Thyroid gland (tissue), 4 donors: ENCODE measurements around the gene PRELID3B. TPM values are rescaled to one million over a fixed set of nuclear protein-coding genes. Genes with fewer than 3 reads are reported as not detected.

Source experiments
- DNase-seq, 2 donors: peaks; one replicate each; pipeline ENCODE4 v3.0.0-alpha.2; 2019
- H3K27ac ChIP-seq, 3 donors: fragments of 200-600 bp; sonication (generic); 1 replicate in 2 of 3; 2 replicates in 1 of 3; pipeline ENCODE4 v1.5.1; 2016 to 2019; ENCODE audit warnings: mild to moderate bottlenecking in 1 of 3, moderate library complexity in 1 of 3
- H3K27me3 ChIP-seq: fragments of 200-600 bp; sonication (generic); one replicate; pipeline ENCODE4 v1.5.1; 2019
- H3K36me3 ChIP-seq, 2 donors: fragments of 200-600 bp; sonication (generic); one replicate each; pipeline ENCODE4 v1.5.1; 2016 to 2019
- H3K4me1 ChIP-seq, 2 donors: fragments of 200-600 bp; sonication (generic); one replicate each; pipeline ENCODE4 v1.5.1; 2017 to 2019
- H3K4me3 ChIP-seq, 3 donors: fragments of 200-600 bp; sonication (generic); replicated peaks in 1 of 3; 1 replicate in 2 of 3; 2 replicates in 1 of 3; pipeline ENCODE4 v1.5.1; 2016; ENCODE audit warnings: mild to moderate bottlenecking in 1 of 3
- H3K9me3 ChIP-seq: fragments of 200-600 bp; sonication (generic); one replicate; pipeline ENCODE4 v1.5.1; 2017
- POLR2A ChIP-seq, 2 donors: fragments of 450-650 bp; IDR thresholded peaks; one replicate each; pipeline ENCODE4 v1.6.1; 2017; ENCODE audit warnings: antibody characterized with exemption in 2 of 2, mild to moderate bottlenecking in 2 of 2, moderate library complexity in 1 of 2
- WGBS, 2 donors: methylation state at CpG; one replicate each; pipeline ENCODE4 v1.1.5; 2017; 5-methylcytosine and 5-hydroxymethylcytosine counted together
- intact Hi-C: fragments of 100-400 bp; cut with DNase I; formaldehyde crosslinking; loops from one replicate; pipeline ENCODE4 v1.15.1; 2023
- total RNA-seq, 4 donors: library from RNA; depleted of rRNA; stranded (reverse); fragments of >200 nt; gene quantifications; one replicate each; pipeline ENCODE4 v1.2.3, GENCODE V29; 2016
- TF ChIP-seq, protein P1 (sequence below), 6 experiments: fragments of 200-600 bp in 3 of 6; fragments of 450-650 bp in 3 of 6; sonication (generic) in 3 of 6; IDR thresholded peaks; one replicate each; pipeline ENCODE4 v1.5.1; 2016 to 2019; ENCODE audit warnings: antibody characterized with exemption in 6 of 6, mild to moderate bottlenecking in 2 of 6, inconsistent platforms in 1 of 6, moderate library complexity in 1 of 6

Gene PRELID3B
- total RNA-seq, 4 donors from 2014 or later, result 74.4 to 112 (median 85.6) TPM

DNA sequence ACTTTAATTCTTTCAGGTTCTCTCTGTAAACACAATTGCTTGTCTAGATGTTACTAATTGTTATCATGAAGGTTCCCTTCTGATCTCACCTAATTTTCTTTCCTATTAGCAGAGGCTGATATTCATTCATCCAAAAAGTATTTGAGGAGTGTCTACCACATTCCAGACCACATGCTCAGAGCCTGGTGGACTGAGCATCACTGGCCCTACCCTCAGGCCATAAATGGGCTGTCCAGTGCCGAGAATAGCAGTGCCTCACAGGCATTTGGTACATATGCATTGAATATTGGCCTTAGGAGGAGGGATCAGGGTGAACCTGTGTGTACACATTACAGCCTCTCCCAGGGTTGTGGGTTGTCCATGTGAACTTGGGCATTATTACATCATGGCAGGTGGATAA, 40.4 kb upstream of the PRELID3B start:
- intact Hi-C loops, result no loop called here
- Histone ChIP-seq H3K27me3 (no peaks in the 10 kb centered on the region), H3K9me3 (no peaks in the 10 kb centered on the region), H3K27ac (peak overlapping the region in 1 of 3 donors; percentile 79), H3K4me1 (peaks cover 14 to 19% of the 10 kb centered on the region in 2 donors), H3K4me3 (no peak overlapping the region), H3K36me3 (no peaks in the 10 kb centered on the region)
- 92 to 100% methylated on average over 1 of the region's 1 CpG for WGBS, 2 donors
- TF ChIP-seq, protein P1, sequence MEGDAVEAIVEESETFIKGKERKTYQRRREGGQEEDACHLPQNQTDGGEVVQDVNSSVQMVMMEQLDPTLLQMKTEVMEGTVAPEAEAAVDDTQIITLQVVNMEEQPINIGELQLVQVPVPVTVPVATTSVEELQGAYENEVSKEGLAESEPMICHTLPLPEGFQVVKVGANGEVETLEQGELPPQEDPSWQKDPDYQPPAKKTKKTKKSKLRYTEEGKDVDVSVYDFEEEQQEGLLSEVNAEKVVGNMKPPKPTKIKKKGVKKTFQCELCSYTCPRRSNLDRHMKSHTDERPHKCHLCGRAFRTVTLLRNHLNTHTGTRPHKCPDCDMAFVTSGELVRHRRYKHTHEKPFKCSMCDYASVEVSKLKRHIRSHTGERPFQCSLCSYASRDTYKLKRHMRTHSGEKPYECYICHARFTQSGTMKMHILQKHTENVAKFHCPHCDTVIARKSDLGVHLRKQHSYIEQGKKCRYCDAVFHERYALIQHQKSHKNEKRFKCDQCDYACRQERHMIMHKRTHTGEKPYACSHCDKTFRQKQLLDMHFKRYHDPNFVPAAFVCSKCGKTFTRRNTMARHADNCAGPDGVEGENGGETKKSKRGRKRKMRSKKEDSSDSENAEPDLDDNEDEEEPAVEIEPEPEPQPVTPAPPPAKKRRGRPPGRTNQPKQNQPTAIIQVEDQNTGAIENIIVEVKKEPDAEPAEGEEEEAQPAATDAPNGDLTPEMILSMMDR (IDR thresholded peaks at IDR 0.05), result no peak
- TF ChIP-seq POLR2A (IDR thresholded peaks at IDR 0.05), result no peak
- DNase-seq, result peak in 1 of 2 donors; percentile 29

DNA sequence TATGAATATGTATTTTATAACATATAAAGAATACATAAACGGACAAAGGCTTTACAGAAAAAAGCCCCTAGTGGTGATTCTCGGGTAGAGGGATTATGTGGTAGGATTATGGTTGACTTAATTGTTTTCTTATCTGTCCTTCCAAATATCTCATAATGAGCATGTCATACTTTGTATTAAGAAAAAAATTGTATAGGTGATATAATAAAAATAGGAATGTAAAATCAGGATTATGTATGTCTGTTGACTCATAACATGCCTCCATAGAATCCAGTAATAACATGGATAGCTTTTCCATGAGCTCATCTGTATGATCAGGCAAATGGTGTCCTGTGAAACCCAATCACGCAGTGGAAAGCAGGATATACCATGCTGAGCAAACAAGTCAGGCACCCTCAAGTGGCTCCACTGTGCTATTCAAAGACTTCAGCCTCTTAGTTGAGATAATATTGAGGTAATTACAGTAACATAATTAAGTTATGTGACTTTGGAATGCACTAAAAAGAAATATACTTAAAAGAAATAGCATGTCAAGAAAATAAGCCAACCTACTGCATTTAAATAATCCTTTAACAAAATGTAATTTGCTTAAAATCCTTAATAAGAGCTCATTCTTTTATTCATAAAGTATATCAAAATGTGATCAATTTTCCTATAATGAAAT, 39.6 kb upstream of the PRELID3B start:
- no peak overlapping the region for H3K27ac ChIP-seq
- peaks cover 13 to 19% of the 10 kb centered on the region in 2 donors for H3K4me1 ChIP-seq
- intact Hi-C loops, result no loop called here
- no peak for DNase-seq
- 49 to 53% methylated on average over 3 of the region's 3 CpGs for WGBS, 2 donors
- H3K9me3 ChIP-seq, result no peaks in the 10 kb centered on the region
- no peaks in the 10 kb centered on the region for H3K27me3 ChIP-seq
- no peaks in the 10 kb centered on the region for H3K36me3 ChIP-seq
- TF ChIP-seq POLR2A (IDR thresholded peaks at IDR 0.05), result no peak
- TF ChIP-seq, protein P1 (IDR thresholded peaks at IDR 0.05), result peak in 2 of 6 experiments; percentile 31 to 34
- no peak overlapping the region for H3K4me3 ChIP-seq

DNA sequence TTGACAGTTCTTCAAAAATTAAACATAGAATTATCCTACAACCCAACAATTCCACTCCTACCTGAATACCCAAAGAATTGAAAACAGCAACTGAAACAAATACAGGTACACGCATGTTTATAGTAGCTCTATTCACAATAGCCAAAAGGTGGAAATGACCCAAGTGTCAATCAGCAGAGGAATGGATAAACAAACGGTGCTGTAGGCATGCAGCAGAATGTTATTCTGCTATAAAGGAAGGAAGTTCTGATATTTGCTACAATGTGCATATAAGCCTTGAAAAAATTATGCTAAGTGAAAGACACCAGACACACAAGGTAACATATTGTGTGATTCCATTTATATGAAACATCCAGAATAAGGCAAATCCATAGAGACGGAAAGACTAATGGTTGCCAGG, 38.5 kb upstream of the PRELID3B start:
- no peak for TF ChIP-seq POLR2A (IDR thresholded peaks at IDR 0.05)
- TF ChIP-seq, protein P1 (IDR thresholded peaks at IDR 0.05), result no peak
- intact Hi-C loops, result no loop called here

DNA sequence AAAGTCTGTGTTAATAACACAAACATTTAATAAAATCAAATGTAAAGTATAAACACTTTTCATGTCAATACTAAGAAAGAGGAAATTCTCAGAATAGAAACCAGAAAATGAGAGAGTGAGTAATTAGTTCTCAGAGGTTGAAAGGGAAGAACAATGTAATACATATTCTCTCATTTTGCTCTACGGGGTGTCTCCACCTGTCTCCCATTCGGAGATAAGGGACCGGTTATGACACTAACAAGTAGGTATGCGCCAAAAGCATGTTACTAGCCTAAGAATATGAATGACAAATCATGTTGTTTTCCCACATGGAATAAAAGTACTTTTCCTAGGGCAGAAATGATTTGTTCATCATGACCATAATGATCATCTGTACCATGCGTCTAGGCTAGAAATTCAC, 35.6 kb upstream of the PRELID3B start:
- peaks cover 0 to 4% of the 10 kb centered on the region in 2 donors for H3K4me1 ChIP-seq
- H3K27me3 ChIP-seq, result no peaks in the 10 kb centered on the region
- no peak overlapping the region for H3K27ac ChIP-seq
- TF ChIP-seq POLR2A (IDR thresholded peaks at IDR 0.05), result no peak
- TF ChIP-seq, protein P1 (IDR thresholded peaks at IDR 0.05), result no peak
- DNase-seq, result no peak
- no peaks in the 10 kb centered on the region for H3K9me3 ChIP-seq
- no peaks in the 10 kb centered on the region for H3K36me3 ChIP-seq
- no peak overlapping the region for H3K4me3 ChIP-seq
- 77 to 88% methylated on average over 5 of the region's 5 CpGs for WGBS, 2 donors
- intact Hi-C loops, result no loop called here

More for the DNA sequence above, 38.5 kb upstream of the PRELID3B start:
- no peaks in the 10 kb centered on the region for H3K27me3 ChIP-seq
- H3K36me3 ChIP-seq, result no peaks in the 10 kb centered on the region
- 62 to 69% methylated on average over 3 of the region's 3 CpGs for WGBS, 2 donors
- no peak overlapping the region for H3K4me3 ChIP-seq
- H3K27ac ChIP-seq, result no peak overlapping the region
- H3K4me1 ChIP-seq, result peaks cover 13 to 19% of the 10 kb centered on the region in 2 donors
- no peak for DNase-seq
- H3K9me3 ChIP-seq, result no peaks in the 10 kb centered on the region

DNA sequence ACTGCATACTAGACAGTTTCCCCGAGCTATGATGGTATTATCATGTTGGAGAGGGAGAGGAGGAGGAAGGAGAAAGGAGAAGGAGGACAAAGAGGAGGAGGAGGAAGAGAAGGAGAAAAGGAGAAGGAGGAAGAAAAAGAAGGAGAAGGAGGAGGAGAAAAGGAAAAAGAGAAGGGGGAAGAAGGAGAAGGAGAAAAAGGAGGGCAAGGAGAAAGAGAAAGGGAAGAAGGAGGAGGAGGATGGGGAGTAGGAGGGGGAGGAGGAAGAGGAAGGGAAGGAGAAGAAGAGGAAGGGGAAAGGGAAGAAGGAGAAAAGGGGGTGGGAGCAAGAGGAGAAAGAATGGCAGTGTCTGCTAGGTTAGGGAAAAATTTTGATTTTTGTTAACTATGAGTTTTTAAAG, 35.1 kb upstream of the PRELID3B start:
- no peak overlapping the region for H3K4me3 ChIP-seq
- DNase-seq, result no peak
- TF ChIP-seq, protein P1 (IDR thresholded peaks at IDR 0.05), result no peak
- no peak for TF ChIP-seq POLR2A (IDR thresholded peaks at IDR 0.05)
- H3K36me3 ChIP-seq, result no peaks in the 10 kb centered on the region
- intact Hi-C loops, result no loop called here
- no peaks in the 10 kb centered on the region for H3K4me1 ChIP-seq
- H3K27me3 ChIP-seq, result no peaks in the 10 kb centered on the region
- WGBS, 2 donors, result 76 to 80% methylated on average over 1 of the region's 1 CpG
- no peak overlapping the region for H3K27ac ChIP-seq
- H3K9me3 ChIP-seq, result no peaks in the 10 kb centered on the region
